Activated T-cell treated with anti-CD3 and anti-CD28 coated beads, Interleukin-2, amount 50 U/mL, for 1 hour (primary cell): ENCODE measurements around the gene BNC2.

ENCODE experiments used
- DNase-seq: peaks from one replicate; pipeline ENCODE4 v3.0.0-alpha.2; 2020

BNC2 gene

DNA sequence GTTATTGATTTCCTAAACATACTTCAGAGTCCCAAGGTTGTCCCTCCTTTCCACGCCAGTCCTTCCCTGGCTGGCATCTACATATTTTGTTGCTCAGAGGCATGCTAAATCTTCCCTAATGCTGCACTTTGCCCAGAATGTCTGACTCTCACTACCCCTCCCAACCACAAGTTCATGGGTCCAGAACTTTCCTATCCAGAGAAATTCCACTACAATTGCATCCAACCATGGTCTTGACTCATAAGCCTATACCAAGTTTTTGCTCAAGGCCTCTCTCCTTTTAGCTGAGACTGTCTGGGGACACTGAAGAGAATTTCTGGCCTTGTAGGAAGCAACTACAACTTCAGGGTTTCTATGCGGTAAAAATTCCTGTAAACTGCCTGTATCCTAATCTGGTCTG is 206.3 kb downstream of the BNC2 start:
- no peak for DNase-seq

DNA sequence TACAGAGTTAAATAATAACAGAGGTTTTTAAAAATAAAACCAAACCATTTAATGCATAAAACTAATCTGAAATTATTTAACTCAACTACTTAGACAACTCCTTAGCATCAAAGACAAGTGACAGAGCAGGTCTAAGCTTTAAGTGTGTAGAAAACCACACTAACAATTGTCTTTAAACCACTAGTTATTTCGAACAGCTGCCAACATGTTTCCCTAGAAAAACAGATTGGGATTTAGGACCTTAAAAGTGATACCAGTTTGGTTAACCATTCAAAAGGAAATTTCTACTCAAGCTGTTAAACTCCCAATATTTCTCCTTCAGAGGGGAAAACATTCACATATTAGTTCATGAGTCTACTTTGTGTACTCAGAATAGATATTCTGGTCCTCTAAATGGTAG is 208.7 kb downstream of the BNC2 start:
- no peak for DNase-seq

DNA sequence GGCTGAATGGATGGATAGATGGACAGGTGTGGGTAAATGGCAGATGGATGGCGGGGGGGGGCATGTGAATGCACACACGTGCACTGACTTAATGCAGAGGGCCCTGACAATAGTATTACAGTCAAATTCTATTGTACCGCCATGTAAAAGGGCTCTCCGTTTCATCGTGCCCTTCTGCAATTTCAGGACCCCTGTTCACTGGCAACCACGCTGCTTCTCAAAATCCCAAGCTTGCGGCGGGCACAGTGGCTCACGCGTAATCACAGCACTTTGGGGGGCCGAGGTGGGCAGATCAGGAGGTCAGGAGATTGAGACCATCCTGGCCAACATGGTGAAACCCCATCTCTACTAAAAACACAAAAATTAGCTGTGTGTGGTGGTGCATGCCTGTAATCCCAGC is 211.4 kb downstream of the BNC2 start:
- no peak for DNase-seq

DNA sequence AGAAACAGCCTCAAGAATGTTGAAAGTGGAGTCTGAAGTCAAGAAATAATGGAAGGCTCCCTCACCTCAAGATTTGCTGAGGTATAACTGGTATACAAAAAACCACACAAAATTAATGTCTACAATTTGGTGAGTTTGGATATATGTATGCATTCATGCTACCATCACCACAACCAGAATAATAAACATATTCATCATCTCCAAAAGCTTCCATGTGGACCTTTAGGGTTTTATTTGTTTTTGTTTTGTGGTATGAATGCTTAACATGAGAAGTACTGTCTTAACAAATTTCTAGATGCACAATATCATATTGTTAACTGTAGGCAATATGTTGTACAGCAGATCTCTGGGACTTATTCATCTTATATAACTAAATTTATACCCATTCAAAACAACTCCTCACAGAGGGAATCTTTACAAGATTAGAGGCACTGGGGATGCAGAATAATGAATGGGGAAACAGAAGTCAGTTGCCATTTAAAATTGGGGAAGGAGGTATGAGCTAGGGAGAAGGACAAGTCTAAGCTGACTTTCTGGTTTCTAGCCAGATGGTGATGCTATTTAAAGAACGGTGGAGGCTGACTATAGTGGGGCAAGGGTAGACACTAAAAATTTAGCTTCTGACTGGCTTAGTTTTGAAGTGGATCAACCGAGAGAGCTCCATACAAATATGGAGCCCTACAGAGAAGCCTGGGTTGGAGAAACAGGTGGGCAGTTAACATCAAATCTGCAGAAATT is 213.9 kb downstream of the BNC2 start:
- no peak for DNase-seq

DNA sequence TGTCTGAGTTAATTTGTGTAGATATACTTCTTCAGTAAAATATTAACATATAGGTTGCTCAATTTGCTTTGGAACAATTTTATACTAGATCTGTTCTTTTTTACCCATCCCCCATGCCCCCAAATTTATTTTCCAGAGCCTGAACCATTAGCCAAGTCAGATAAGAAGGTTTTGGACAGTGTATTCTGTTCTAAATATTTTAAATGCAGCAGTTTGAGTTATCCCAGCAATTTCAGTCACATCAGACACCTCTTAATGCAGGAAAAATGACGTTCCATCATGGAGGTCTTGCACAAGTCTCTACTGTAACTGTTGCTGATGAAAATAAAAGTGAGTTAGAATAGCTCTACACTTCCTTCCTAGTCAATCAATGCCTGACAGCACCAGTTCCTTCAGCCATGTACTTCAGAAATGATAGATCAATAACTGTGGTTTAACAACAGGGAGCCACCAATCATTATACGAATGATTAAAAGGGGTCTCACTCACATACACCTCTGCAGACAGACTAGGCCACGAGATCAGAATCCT is 215.8 kb downstream of the BNC2 start:
- DNase-seq: no peak

DNA sequence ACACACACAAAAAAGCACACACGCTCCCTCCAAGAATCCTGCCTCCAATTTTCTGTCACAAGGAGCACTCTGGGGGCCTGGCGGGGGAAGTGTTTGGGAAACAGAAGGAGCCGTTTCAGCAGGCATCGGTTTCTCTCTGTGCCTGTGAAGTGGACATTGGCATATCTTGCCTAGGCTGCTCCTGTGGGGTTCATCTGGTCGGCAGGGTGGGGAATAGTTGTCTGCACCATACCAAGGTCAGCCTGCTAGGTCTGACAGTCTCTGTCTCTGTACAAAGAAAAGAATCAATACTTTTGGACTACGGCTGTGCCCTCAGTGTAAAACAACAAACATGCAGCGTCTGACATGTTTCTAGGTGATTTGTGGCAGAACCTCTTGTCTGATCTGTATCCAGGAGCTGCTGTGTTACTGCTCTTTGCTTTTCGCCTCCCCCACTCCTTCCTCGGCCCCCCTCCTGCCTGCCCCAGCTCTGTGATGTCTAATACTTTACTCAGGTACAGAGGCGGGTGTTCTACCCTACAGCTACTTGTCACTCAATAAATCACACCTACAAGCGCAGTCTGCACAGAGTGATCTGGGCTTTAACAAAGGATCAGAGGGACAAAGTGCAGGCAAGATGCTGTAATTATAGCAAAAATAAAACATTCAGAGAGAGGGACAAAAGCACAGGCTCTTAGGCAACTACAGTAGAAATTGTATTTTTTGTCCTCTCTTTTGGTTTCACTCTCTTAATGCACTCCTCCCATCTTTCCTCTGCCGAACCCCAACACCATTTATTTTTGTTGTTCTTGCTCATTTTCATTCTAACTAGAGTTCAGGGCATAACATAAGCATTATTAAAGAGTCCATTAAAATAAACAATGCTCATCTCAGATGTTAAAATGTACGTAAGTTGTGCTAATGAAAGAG is 216.7 kb downstream of the BNC2 start:
- DNase-seq: no peak

DNA sequence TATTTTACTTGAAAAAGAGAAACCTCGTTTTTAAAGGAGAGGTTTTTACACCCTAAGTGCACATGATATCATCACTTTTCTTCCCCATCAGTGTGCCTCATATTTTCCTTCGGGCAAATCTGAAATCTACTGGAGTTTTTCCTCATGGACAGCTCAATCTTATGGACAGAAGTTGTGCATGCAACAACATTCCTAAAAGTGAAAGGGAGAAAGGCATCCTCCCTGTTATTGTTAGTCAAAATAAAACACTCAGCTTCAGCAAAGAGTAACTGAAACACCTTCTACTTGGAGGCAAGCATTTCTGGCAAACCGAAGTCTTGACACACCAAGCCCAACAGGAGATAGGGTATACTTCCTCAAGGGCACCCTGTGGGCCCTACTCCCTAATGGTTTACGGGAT is 217.9 kb downstream of the BNC2 start:
- no peak for DNase-seq

DNA sequence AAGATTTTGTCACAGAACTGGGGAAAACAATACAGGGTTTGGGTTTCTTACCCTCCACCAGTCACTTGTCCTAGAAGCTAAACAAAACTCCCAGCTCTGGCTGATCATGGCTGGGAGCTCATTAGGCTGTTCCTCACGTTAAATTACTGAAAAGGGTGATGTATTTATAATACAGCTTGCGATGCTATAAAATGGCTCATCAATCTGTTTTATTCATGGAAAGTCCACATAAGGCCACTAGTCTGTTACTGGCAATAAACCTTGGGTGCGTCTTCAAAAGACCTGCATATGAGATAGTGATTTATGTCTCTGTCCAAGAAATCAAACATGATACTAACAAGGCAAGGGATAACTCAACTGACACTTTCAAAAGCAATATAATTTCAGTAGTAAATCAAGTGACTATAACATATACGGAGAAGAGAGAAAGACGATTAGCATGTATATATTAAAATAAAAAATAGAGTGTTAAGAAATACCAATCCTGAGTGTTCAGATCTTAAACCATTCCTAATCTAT is 219.0 kb downstream of the BNC2 start:
- DNase-seq: no peak

DNA sequence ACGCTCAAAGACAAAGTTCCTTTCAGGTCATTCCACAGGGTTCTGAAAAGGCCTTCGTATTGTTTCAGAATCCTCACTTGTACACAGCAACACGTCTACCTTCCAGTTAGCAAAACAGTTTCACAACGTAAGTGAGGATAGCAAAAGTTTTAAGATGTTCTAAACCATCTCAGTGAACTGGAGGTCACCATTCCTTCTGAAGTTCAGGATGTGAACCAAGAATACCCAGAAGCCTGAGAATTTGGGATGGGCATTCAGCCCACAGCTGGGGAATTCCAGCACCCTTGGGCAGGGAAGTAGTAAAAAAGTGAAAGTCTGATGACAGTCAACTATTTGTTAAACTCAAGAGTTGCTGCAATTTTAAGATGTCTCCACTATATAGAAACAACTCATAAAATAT is 224.5 kb downstream of the BNC2 start:
- DNase-seq: no peak

DNA sequence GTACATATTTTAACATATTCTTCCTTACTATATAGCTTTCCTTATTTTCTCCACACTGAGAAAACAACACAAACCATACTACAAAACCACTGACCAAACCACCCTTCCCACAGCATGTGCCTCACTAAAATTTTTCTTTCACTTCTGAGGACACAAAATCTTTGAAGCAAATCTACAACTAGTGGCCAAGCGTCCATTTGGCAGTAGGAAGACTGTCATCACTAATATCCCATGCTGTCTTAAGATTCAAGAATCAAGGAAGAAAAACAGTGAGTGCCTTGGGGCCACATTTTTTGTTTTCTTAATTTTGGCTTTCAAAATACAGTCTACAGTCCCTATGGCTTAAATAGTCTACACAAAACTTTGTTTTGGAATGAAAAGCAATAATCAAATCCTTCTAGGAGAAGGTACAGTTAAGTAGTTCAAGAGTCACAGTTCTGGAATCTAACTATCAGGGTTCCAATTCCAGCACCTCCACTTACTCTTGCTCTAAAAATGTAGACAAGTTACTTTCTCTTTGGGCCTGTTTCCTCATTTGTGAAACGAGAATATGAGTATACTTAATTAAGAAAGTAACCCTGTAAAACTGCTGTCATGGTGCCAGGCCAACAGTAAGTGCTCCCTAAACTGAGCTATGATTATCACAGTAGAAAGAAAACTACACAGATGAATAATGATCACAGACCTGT is 227.9 kb downstream of the BNC2 start:
- no peak for DNase-seq

DNA sequence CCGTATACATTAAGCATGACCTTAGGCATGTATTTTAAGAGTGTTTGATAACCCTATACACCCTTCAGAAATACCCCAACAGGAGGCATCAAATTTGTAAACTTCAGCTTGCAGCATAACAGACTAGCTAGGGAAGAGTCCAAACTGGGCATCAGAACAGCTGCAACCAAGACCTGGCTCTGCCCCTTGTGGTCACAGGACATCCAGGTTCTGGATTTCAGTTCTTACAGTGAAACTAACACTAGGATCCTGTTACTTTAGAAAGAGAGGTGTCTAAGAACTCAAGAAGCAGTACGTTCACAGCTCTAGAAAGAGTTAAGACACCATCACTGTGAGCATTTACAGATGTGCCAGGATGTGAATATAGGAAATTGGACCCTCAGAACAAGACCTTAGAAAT is 229.8 kb downstream of the BNC2 start:
- no peak for DNase-seq

DNA sequence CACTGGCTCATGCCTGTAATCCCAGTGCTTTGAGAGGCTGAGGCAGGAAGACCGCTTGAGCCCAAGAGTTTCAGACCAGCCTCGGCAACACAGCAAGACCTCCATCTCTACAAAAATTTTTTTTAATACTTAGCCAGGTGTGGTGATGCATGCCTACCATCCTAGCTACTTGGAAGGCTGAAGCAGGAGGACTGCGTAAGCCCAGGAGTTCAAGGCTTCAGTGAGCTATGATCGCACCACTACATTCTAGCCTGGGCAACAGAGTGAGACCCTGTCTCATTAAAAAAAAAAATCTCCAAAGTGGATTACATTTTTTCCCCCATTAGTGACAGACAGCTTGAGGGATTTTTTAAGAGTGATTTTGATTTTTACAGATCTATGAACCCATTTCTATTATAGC is 230.8 kb downstream of the BNC2 start:
- DNase-seq: no peak

DNA sequence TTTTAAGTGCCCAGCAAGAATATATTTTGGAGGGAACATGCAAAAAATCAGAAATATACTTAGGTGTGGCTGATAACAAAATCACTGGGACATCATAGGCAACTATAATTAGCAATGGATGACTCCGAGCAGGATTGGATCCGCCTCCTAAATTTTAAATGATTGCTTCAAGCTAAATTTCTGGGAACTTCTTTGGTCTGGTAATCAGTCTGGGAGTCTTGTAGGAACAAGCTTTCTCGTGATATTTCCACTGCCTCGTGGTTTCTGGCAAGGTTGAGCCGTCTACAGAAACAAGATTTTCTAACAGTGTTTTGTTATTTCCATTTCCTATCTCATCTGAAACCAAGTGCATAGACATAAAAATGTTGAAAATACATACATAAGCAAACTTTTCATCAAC is 232.6 kb downstream of the BNC2 start:
- DNase-seq: no peak

DNA sequence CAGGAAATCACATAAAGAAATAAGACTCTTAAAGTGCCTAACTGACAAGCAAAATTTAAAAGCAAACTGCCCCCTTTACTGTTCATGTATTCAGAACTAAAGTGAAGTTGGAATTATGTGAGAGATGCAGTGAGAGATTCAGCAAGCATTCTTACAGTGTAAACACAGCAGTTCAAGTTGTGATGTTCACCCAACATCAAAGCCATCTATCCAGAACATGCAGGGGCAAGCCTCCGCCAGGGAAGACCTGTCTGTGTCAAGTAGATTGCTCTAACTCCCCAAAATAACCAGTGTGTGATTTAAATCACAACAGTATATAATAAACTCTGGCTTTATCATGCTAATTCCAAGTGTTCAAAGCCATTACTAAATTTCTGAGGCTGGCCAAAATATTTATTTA is 233.3 kb downstream of the BNC2 start:
- DNase-seq: no peak

DNA sequence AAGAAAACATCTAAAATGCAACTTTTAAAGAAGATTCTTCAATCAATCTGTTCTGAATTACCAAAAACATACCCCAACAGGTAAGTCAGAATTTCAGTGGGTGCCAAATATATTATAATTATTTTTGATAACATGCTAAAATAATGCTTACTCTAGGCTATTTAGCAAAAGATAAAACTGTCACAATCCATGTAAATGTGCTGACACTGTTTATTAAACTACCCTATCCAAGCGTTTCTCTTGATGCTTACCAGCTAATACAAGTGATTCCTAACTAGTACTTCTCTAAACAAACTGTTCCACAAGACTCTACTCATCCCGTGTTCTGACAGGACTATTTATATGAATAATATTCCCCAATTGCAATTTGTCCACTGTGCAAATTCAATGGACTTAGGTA is 236.7 kb downstream of the BNC2 start:
- no peak for DNase-seq

DNA sequence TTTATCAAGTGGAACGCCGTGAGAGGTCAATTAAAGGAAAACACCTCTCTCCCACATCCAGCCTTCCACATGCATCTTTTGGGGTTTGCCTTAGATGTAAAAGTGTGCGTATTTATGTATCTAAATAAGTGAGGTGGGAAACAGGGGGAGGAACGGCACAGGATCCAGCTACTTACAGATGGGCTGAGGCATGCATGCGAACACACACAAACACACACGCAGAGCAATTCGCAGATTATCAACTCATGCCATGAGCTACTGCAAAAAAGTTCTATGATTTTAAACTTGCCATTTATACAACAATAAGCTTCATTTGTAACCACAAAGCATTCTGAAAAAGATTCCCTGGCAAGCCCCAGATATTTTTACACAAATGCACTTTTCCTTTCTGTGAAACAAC is 242.1 kb downstream of the BNC2 start:
- no peak for DNase-seq

DNA sequence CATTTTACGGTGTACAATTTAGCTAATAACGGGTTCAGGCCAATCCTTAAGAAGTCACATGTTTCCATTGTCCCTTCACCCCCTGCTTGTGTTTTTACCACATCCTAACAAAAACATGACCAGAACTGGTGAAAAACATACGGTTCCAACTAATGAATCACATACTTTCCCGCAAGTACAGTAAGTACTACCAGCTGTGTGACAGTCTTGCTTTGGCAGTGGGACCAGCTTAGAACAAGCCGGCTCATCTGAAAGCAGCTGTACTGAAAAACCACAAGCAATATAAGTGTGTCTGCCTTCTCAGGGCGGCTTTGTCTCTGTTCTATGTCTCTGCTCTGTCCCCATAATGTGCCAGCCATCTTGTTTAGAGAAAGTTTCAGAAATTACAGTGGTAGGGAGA is 242.5 kb downstream of the BNC2 start:
- DNase-seq: no peak

DNA sequence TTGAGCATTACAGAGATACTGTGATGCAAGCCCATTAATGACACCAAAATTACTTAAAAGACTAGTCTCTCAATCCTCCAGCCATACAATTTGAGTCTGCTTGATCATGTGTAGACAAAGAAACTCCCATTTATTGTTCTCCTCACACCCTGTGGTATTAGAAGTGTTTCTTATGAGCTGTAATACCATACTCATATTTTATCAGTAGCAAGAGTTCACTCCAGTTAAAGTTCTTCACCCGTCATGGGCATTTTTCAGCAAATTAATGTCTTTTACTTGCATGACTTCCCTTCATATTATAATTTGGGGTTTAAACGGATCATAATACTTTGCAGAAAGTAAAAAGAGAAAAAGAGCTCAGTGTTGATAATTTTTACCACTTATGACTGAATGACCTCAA is 242.9 kb downstream of the BNC2 start:
- DNase-seq: no peak

DNA sequence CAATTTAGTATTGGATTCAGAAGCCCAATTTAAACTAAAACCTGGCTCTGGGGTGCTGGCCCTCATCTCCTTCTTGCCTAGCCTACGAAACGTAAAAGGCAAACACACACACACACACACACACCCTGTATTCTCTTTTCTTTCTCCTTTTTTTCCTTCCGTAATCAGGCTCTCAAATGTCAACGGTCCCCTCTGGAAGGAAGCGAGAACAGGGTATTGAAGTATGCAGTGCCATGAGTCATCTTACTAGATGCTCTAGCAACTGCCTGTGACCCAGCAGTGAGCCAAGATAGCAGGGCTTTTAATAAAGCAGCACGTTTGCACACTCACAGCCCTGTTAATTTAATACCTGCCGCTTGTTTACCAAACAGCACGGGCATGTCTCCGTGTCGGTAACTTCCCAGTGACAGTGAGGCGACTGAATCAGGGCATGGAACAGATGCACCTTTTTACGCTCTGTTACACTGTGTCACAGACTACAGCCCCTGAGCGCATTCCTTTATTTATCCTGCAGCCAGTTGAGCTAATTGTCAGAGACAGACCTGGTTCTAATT is 243.8 kb downstream of the BNC2 start:
- no peak for DNase-seq

DNA sequence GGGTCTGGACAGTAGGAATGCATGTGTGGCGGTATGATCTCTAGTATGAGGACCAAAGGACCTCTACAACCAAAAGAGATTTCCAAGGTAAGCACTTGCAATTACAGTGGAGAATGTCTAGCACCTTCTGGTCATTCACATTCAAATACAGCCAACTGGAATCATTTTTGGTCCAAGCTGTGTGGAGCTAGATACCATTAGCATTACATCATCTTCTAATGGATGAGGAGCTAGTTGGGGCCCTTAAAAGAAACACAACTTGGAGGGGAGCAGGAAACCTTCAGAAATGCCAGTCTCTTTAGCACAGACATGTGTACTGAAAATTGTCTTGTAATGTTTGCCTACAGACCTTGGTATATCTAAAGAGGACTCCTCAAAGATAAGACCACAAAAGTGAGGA is 244.7 kb downstream of the BNC2 start:
- DNase-seq: no peak

DNA sequence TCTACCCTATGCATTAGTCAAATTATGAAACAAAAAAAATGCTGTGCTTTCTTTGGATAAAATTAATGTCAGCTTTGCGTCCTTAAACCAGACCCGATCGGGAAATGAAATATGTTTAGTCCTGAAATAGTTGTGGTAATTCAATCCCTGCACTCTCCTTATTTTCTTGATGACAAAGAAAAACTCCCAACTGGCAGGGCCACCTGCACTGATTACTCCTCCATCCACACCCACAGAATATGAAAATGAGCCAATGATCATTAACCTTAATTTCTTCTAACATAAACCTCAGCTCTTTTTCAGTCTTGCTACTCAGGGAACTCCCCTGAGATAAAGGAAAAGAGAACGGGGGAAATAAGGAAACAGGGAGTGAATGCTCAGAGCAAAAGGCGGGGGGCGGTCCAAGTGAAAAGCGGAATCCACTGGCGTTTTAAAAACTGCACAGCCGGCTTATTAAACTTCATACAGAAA is 245.3 kb downstream of the BNC2 start:
- DNase-seq: no peak

DNA sequence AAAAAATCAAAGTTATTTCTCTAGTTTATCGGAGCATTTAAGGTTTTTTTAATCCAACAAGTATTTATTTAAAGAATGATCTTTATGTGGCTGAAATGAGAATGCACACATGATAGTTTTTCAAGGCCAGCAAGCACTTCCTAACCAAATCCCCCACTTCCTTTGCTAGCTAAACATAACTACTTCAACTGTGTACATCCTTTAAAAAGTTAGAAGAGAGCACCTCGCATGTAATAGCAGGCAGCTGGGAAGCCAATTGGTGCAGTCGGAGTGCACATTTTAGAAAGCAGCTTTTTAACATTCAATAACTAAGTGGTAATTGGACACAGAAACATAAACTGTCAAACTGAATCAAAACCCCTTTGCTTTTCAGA is 245.7 kb downstream of the BNC2 start:
- DNase-seq: no peak
